Left lung (tissue), 10 donors: ENCODE data around the gene PDF. TPM values are rescaled to one million over a fixed set of nuclear protein-coding genes. Genes with fewer than 3 reads are reported as not detected.
"Not testable (repeated sequence)": the region's sequence is repeated elsewhere in the genome, so short reads cannot be mapped to it uniquely, and the experiment has no call there.

Experiments
- ATAC-seq: fragments of 200-7000 bp; cut with Tn5 transposase; one replicate; pipeline ENCODE4 v1.9.1; 2020; ENCODE audit warnings: moderate library complexity
- DNase-seq, 4 donors: peaks; one replicate each; pipeline ENCODE4 v3.0.0-alpha.2; 2013 to 2020
- H3K27ac ChIP-seq, 2 donors: fragments of 200-600 bp; sonication (generic) in 1 of 2; one replicate each; pipeline versions ENCODE4 v1.5.0 to v1.8.0; 2020 to 2021
- H3K27me3 ChIP-seq, 2 donors: fragments of 200-600 bp; sonication (generic) in 1 of 2; one replicate each; pipeline versions ENCODE4 v1.5.0 to v1.8.0; 2020 to 2021
- H3K36me3 ChIP-seq, 2 donors: fragments of 200-600 bp; sonication (generic) in 1 of 2; one replicate each; pipeline versions ENCODE4 v1.5.0 to v1.8.0; 2020 to 2021
- H3K4me1 ChIP-seq, 2 donors: fragments of 200-600 bp; one replicate each; pipeline ENCODE4 v1.8.0; 2021
- H3K4me3 ChIP-seq, 2 donors: fragments of 200-600 bp; sonication (generic) in 1 of 2; one replicate each; pipeline versions ENCODE4 v1.5.0 to v1.8.0; 2020 to 2021; ENCODE audit warnings: mild to moderate bottlenecking in 1 of 2
- H3K9me3 ChIP-seq, 2 donors: fragments of 200-600 bp; sonication (generic) in 1 of 2; one replicate each; pipeline versions ENCODE4 v1.5.0 to v1.8.0; 2020 to 2021
- CTCF ChIP-seq, 2 donors: fragments of 200-600 bp; sonication (generic) in 1 of 2; IDR thresholded peaks; one replicate each; pipeline versions ENCODE4 v1.5.0 to v1.8.0; 2021; ENCODE audit warnings: antibody characterized with exemption in 2 of 2
- intact Hi-C, 2 donors: fragments of 100-400 bp; cut with DNase I; formaldehyde crosslinking; loops; one replicate each; pipeline versions ENCODE4 v1.11.2 to v1.14.2; 2022
- polyA plus RNA-seq, 6 donors: library from polyadenylated mRNA; unstranded; fragments of 120-200 nt; gene quantifications; one replicate each; pipeline ENCODE4 v1.2.1, GENCODE V29; 2013; ENCODE audit not compliant: insufficient read length in 6 of 6
- total RNA-seq, 2 donors: library from RNA; stranded (reverse); fragmentation: NEBNext Ultra II Directional; extraction: Animal tissue kit (Norgen Biotek cat#: 25700); gene quantifications; one replicate each; pipeline ENCODE4 v1.2.1, GENCODE V29; 2021
- donor health status: DM: no; HTN: yes; CAD: no.
- donor health status: DM: no; HTN: no; CAD: no.

PDF gene
- total and polyA plus RNA-seq, 8 donors = 2.0 to 16.3 (median 5.7) TPM

GRCh38 chr16:69301187-69301586 lies 29.2 kb downstream of the PDF start:
- peaks cover 0 to 17% of the 10 kb centered on the region in 2 donors for H3K36me3 ChIP-seq
- intact Hi-C loops = no loop called here
- no peak overlapping the region for H3K4me3 ChIP-seq
- TF ChIP-seq CTCF (IDR thresholded peaks at IDR 0.05) = no peak
- no peak overlapping the region for H3K27ac ChIP-seq
- no peaks in the 10 kb centered on the region for H3K9me3 ChIP-seq
- no peak for DNase-seq
- no peaks in the 10 kb centered on the region for H3K27me3 ChIP-seq
- no peak for ATAC-seq
- H3K4me1 ChIP-seq = peaks cover 0 to 26% of the 10 kb centered on the region in 2 donors

- no peaks in the 10 kb centered on the region for H3K27me3 ChIP-seq
- no peaks in the 10 kb centered on the region for H3K9me3 ChIP-seq
- intact Hi-C loops = no loop called here
- ATAC-seq = no peak
- H3K4me1 ChIP-seq = peaks cover 0 to 26% of the 10 kb centered on the region in 2 donors
- TF ChIP-seq CTCF (IDR thresholded peaks at IDR 0.05) = no peak
- H3K27ac ChIP-seq = peak overlapping the region in 1 of 2 donors; percentile 75
- H3K36me3 ChIP-seq = peaks cover 0 to 21% of the 10 kb centered on the region in 2 donors
- no peak overlapping the region for H3K4me3 ChIP-seq
- no peak for DNase-seq
Observed at GRCh38 chr16:69298261-69298660, 32.1 kb downstream of the PDF start.

GRCh38 chr16:69296771-69297170 lies 33.6 kb downstream of the PDF start:
- H3K27me3 ChIP-seq, ATAC-seq, intact Hi-C loops, DNase-seq, H3K27ac ChIP-seq, H3K4me3 ChIP-seq, H3K9me3 ChIP-seq: not testable (repeated sequence)
- H3K4me1 ChIP-seq = peaks cover 0 to 26% of the 10 kb centered on the region in 2 donors
- H3K36me3 ChIP-seq = peaks cover 0 to 21% of the 10 kb centered on the region in 2 donors

GRCh38 chr16:69294051-69294450 lies 36.3 kb downstream of the PDF start:
- H3K9me3 ChIP-seq = no peaks in the 10 kb centered on the region
- TF ChIP-seq CTCF (IDR thresholded peaks at IDR 0.05) = no peak
- H3K4me3 ChIP-seq = no peak overlapping the region
- intact Hi-C loops = no loop called here
- no peak for ATAC-seq
- H3K27me3 ChIP-seq = no peaks in the 10 kb centered on the region
- H3K27ac ChIP-seq = no peak overlapping the region
- peaks cover 0 to 4% of the 10 kb centered on the region in 2 donors for H3K36me3 ChIP-seq
- no peak for DNase-seq
- H3K4me1 ChIP-seq = peaks cover 0 to 15% of the 10 kb centered on the region in 2 donors

- Histone ChIP-seq H3K4me3 (no peak overlapping the region), H3K9me3 (no peaks in the 10 kb centered on the region), H3K27ac (no peak overlapping the region), H3K36me3 (peaks cover 0 to 4% of the 10 kb centered on the region in 2 donors), H3K4me1 (peaks cover 0 to 9% of the 10 kb centered on the region in 2 donors), H3K27me3 (no peaks in the 10 kb centered on the region)
- DNase-seq = no peak
- ATAC-seq = no peak
- TF ChIP-seq CTCF (IDR thresholded peaks at IDR 0.05) = no peak
- intact Hi-C loops = no loop called here
Observed at GRCh38 chr16:69293401-69293800, 37.0 kb downstream of the PDF start.

- DNase-seq = peak in 1 of 4 donors; percentile 47
- H3K27ac ChIP-seq, H3K4me3 ChIP-seq, H3K9me3 ChIP-seq, intact Hi-C loops, H3K36me3 ChIP-seq, H3K27me3 ChIP-seq: not testable (repeated sequence)
- peak; percentile 79 for ATAC-seq
- H3K4me1 ChIP-seq = peaks cover 0 to 11% of the 10 kb centered on the region in 2 donors
Observed at GRCh38 chr16:69291657-69292056, 38.7 kb downstream of the PDF start.
